ENCODE data around the gene CDHR2.

- TF ChIP-seq POLR2A (IDR thresholded peaks at IDR 0.05; ENCODE audit: low read depth, low read length) (no peak), CTCF (IDR thresholded peaks at IDR 0.05; ENCODE audit: extremely low read depth in 1 of 2, insufficient read depth in 1 of 2, low read depth in 1 of 2, low read length in 2 of 2) (no peak), JUN (IDR thresholded peaks at IDR 0.05; ENCODE audit: borderline replicate concordance, insufficient read depth, insufficient read length, low read depth) (no peak)
These were observed 28.4 kb downstream of the CDHR2 start for GRCh38 chr5:176577312-176578176.

Data from endothelial cell of umbilical vein (primary cell).